NCI-H748 treated with DMSO at 0.1 percent for 48 hours (cell line): Measurements from ENCODE around the gene OSBP2.
A peak's percentile ranks its signal among the peaks of the same experiment; 100 is the strongest.
"Not testable (repeated sequence)": the region's sequence is repeated elsewhere in the genome, so short reads cannot be mapped to it uniquely, and the experiment has no call there.

Experiments
- DNase-seq: peaks from one replicate; lab custom pipeline; 2025; lab: John Stamatoyannopoulos, UW

Gene OSBP2

DNA sequence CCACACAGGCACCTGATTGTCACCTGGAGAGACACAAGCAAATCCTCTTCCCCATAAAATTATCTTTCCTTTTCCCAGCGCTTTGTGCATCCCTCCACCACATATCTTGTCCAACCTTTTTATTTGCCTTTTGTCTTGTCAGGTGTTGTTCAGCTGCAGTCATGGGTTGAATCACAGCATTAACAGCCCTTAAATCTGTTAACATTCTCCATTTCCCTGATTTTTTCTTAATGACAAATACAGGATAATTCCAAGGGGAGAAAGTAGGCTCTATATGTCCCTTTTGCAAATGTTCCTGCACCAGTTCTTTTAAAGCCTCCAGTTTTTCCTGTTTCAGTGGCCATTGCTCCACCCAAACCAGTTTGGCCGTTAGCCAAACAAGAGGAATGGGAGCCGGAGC is 18.1 kb upstream of the OSBP2 start:
- not testable (repeated sequence) for DNase-seq

DNA sequence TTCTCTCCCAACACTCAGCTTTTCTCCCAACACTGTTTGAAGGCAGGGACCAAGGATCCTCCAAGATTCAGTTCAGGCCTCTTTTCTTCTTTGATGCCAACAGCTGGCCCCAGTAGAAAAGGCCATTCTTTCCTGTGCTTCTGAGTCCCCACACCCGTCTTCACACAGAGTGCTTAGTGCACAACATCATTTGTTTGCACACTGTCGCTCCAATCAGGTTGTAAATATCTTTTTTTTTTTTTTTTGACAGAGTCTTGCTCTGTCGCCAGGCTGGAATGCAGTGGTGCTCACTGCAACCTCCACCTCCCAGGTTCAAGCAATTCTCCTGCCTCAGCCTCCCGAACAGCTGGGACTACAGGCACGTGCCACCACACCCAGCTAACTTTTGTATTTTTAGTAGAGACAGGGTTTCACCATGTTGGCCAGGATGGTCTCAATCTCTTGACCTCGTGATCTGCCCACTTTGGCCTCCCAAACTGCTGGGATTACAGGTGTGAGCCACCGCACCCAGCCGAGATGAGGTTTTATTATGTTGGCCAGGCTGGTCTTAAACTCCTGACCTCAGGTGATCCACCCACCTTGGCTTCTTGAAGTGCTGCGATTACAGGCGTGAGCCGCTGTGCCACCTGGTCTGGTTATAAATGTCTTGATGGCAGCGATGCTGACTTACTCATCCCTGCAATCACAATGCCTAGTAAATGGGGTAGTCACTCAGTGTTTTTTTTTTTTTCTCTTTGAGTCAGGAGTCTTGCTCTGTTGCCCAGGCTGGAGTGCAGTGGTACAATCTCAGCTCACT is 14.6 kb upstream of the OSBP2 start:
- not testable (repeated sequence) for DNase-seq

DNA sequence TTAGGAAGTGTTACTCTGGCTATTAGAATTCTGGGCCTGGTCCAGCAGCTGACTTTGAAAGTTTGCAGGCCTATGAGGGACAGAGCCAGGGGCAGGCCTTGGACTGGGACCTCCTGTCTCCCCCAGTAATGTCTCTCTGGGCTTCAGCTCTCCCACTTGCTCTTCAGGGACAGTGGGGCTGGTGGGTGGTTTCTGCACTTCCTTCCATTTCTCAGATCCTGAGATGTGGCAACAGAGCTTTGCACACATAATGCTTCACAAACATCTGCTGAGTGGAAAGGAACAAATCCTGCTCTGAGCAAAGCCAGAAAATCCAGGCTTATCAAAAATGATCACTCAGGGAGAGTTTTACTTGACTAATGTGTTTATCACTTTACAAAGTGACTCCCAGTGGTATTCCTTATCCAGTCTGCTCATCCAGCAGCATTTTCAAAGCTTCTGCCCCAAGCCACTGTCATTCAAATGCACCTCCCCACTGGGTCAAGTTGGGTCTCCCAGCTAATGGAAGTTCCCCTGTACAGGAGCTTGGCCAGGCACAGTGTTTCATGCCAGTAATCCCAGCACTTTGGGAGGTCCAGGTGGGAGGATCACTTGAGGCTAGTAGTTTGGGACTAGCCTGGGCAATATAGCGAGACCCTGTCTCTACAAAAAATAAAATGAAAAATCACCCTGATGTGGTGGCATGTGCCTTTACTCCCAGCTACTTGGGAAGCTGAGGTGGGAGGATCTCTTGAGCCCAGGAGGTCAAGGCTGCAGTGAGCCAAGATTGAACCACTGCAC is 13.5 kb upstream of the OSBP2 start:
- DNase-seq, result no peak

DNA sequence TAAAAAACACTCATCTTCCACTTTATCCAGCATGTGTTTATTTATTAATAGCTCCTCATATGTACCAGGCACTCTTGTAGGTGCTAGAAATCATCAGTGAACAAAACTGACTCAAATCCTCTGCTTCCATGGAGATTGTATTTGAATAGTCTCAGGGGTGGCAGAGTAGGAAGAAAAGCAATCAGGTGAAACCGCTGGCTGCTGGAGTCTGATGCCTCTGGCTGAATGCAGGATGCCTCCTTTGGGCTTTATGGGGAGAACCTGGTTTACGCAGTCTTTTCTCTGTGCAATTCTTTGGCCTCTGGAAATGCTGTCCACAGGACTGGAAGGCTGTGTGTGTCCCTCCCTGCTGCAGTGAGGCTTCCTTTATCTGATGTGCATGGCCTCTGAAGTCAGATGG is 12.8 kb upstream of the OSBP2 start:
- no peak for DNase-seq

DNA sequence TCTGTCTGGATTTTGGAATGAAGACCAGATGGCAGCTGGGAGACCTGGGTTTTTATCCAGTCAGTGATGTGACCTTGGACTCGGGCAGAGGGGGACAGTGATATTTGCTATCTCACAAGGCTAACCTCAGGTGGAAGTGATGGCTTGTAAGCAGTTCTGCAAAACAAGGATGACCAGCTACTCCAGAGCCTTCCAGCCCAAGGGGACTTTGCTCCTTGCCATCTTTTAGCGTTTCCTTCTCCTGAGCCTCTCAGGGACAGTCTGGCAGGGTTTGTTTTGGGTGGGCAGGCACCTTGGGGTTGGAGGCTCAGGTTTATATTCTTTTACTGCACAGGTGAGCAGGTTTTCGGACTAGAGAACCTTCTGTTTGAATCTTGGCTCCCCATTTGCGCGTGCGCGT is 9.5 kb upstream of the OSBP2 start:
- no peak for DNase-seq

DNA sequence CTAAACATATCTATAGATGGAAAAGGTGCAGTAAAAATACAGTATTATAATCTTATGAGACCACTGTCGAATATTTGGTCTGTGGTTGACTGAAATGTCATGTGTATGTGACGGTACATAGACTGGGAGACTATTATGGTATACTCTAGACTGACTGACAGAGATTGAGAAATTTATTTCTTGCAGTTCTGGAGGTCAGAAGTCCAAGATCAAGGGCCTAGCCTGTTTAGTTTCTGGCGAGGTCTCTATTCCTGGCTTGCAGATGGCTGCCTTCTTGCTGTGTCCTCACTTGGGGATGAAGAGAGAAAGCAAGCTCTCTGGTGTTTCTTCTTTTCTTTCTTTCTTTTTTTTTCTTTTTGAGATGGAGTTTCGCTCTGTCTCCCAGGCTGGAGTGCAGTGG is 7.3 kb upstream of the OSBP2 start:
- DNase-seq, result no peak

DNA sequence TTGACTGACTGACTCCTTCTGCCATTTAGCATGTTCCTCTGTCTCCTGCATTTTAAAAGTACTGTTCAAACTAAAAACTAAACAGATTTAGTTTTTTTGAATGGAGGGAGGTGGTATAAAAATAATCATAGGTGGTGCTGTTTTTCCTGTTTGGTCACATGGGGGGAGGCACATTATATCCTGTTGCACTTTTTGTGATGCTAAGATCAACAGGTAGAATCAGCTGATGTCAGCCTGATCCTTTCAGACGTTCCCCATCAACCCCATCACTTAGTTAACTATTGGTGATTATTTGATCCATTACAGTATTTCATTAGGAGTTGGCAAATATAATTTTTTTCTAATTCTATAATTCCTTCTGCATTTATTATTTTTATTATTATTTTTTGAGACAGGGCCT is 5.1 kb upstream of the OSBP2 start:
- no peak for DNase-seq

DNA sequence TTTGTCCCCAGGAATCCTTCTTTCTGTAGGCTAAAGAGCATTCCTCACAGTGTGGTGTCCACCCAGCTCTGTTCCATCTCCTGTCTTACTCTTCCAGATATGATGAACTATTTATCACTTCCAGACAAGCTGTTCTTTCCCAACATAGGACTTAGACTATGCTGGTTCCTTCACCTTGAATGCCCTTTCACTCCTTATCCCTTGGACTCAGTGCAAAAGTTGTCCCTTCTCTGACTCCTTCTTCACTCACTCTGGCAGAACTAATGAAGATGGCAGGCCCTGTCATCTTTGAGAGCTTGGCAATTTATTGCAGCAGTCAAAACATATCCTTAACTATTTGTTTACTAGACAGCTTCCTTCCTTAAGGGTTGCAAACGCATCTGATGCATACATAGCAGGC is 3.5 kb upstream of the OSBP2 start:
- no peak for DNase-seq

DNA sequence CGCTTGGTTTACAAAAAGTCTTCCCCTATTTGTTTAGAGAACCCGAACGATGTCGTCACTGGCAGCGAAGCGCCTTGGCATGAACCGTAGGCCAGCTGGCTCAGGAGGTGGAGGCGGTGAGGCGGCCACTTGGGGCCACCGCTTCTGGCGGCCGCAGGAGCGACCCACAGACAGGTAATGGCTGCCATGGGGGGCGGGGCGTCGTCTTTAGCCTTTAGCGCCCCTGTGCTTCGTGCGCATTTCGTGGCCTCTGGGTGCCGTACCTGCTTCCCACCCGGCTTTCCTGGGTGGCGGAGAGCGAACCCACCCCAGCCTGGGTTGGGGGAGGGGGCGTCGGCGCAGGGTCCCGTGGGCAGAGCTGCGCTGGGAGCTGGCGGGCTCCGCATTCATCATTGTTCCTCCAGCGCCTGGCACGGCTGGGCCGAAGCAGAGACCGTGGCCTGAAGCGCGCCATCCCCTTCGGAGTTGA is 469 bp upstream of the OSBP2 start:
- DNase-seq, result peak; percentile 2

DNA sequence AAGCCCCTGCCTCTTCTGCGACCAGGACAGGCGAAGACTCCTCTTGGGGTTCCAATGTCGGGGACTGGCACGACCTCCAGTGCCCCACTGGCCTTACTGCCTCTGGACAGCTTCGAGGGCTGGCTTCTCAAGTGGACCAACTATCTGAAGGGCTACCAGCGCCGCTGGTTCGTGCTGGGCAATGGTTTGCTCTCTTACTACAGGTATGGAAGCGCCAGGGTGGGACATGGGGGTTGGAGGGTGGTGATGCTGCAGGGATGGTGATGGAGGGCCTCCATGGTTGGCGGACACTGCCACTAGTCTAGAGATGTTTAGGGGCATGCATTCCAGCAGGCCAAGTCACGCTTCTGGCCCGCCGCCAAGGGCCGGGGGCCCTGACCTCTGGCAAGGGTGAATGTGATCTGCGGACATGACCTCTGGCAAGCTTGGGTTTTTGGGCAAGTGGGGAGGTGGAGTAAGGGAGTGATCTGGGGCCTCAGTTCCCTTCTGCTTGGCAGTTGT is 727 bp downstream of the OSBP2 start:
- DNase-seq, result no peak

DNA sequence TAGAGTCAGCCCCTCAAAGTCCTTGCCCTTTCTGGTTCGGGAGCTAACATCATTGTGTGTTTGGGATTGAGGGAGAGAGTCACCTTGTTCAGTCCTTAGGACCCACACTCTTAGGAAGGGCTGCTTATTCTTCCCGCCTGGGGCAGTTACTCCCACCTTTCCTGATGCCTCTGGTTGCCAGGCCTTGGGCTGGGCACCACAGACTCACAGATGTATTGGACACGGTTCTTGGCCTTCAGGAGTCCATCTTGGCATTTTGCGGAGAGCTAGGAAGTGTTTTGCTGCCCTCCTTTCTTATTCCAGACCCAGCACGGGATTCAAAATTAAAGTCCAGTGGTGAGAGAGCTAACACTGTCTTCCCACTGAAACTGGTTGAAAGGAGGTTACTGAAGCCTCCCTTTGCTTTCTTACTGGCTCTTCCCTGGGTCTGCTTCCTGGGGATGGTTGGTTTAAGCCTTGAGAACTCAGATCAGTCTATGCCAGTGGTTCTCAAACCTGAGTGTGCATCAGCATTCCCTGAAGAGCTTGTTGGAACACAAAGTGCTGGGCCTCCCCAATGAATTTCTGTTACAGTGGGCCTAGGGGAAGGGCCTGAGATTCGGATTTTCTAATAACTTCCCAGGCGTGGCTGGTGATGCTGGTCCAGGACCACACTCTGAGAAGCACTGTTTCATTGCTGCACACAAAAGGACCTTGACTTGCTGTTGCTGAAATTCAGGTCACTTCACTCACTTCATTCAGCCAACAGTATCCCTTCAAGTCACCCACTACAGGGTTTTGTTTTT is 1.4 kb downstream of the OSBP2 start:
- DNase-seq, result no peak

DNA sequence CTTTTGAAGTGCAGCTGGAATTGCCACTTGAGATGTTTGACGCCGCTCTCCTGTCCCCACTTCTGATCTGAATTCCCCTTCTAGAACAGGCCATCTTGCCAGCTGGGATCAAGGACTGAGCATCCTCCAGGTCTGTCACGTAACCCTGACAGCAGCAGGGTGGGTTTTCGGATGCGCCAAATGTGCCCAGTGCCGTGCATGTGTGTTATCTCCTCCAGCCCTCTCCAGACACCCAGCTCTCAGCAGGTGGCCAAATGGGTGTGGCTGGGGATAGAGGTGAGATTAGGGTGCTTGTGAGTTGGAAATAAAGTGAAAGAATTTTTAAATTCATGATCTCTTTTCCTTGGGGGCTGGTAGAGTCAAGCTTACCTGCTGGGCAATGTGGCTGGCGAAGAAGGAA is 3.3 kb downstream of the OSBP2 start:
- no peak for DNase-seq

DNA sequence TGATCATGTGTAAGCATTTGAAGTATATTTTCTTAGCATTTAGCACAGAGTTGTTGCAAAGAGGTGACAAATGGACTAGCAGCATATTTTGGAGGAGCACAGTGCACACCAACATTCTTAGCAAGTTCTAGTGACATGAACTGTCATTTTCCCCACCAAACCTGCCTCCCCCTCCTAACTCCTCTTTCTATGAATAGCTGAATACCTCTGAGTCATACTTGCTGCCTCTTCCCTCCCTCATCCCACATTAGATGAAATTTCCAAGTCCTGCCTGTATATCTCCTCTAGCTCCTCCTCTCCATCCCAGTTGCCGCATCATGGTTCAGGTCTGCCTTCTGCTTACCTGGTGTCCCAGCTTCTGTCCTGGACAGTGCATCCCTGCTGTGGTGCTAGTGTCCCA is 7.2 kb downstream of the OSBP2 start:
- no peak for DNase-seq

DNA sequence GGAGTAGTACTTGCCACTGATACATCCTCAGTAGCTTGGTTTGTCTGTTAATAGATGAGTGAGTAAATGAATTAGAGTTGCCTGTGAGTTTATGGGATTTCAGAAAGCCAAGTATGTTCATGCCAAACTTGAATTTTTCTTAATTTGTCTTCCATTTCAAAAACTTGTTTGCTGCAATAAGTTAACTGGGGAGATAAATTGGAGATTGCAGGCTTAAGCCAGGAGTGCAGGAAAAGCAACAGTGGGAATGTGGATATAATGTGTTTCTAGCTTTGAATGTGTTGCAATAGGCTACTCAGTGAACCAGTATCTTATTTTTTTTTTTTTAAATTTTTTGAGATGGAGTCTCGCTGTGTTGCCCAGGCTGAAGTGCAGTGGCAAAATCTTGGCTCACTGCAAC is 8.2 kb downstream of the OSBP2 start:
- no peak for DNase-seq

DNA sequence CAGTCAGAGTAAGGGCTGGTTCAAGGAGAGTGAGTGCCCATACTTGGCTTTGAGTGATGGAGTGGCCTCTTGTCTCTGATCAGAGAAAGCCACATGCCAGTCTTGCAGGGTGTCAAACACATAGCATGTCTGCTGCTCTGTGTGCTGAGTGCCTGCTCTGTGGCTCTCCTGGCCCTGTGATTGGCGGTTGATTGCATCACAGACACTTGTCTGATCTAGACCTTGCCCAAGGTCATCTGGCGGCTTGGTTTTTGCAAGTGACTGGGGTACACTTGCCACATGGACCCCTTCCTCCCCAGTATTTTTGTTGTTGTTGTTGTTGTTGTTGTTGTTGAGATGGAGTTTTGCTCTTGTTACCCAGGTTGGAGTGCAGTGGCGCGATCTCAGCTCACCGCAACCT is 10.3 kb downstream of the OSBP2 start:
- no peak for DNase-seq

DNA sequence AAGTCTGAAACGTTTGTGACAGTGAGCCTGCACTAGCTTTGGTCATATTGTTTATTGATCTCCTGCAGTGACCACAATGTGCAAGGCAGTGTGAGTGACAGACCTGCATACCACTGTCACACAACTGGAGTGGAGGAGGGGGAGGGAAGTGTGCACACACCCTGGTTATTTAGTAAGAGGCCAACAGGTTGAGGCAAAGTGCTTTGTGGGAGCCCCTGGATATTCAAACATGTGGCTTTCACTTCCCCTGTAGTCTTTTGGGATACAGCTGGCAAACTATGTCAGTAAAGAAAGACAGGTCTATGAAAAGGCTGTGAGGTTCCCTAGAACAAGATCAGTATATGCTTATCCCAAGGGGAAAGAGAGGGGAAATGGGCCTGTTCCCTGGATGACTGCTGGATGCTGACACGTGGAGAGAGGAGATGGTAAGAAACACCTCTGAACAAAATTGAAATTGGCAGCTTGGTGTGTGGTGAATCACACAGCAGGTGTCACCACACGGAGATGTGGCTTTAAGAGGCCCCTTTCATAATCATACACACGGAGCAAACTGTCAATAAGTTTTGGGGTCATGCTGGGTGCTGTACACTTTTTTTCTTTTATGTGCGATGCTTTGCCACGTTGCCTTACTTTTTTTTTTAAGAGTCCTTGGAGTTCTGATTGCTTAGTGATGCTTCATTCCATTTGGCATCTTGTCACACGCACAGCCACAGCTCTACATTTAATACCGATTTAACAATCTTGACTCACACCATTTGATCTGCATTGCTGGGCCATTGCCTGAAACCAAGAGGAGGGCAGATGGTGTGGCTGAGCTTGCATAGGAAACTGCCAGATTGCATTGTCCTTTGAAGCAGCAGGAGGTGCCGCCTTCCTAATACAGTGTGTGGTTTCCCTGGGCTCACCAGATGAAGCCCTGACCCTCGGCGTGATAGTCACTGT is 11.3 kb downstream of the OSBP2 start:
- no peak for DNase-seq

DNA sequence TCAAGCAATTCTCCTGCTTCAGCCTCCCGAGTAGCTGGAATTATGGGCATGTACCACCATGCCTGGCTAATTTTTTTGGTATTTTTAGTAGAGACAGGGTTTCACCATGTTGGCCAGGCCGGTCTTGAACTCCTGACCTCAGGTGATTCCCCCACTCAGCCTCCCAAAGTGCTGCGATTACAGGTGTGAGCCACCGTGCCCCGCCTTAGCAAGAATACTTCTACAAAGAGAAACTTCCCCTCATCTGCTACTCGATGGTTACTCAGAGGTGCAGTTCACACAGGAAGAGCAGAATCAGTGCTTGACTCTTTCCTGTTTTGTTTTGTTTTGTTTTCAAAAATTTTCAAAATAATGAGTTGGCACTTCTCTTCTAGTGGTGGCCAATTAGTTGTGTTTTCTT is 15.3 kb downstream of the OSBP2 start:
- DNase-seq, result not testable (repeated sequence)

DNA sequence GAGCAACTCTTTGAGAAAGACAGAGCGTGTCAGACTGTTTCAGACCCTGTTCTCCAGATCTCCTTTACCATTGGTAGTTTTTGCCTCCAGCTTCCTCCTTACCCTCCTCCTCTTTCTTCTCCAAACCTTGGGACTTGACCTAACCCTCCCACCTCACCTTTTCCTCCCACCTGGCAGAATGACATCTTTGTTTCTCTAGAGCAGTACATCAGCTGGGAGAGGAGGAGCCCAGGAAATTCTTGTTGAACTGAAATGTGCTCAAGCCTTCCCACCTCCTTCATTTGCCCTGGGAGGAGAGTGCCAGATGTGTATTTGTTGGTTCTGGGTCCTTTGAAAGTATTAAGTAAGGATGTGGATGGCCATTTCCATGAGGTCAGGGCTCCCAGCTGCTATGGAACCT is 17.4 kb downstream of the OSBP2 start:
- DNase-seq, result no peak

DNA sequence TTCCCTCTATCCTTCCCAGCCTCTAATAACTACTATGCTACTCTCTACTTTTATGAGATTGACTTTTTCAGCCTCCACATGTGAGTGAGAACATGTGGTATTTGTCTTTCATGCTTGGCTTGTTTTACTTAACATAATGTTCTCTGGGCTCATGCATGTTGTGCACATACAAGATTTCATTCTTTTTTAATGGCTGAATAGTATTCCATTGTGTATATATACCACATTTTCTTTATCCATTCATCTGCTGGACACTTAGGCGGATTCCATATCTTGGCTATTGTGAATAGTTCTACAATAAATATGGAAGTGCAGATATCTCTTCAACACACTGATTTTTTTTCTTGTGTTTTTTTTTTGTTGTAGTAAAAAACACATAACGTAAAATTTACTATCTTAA is 19.4 kb downstream of the OSBP2 start:
- no peak for DNase-seq

DNA sequence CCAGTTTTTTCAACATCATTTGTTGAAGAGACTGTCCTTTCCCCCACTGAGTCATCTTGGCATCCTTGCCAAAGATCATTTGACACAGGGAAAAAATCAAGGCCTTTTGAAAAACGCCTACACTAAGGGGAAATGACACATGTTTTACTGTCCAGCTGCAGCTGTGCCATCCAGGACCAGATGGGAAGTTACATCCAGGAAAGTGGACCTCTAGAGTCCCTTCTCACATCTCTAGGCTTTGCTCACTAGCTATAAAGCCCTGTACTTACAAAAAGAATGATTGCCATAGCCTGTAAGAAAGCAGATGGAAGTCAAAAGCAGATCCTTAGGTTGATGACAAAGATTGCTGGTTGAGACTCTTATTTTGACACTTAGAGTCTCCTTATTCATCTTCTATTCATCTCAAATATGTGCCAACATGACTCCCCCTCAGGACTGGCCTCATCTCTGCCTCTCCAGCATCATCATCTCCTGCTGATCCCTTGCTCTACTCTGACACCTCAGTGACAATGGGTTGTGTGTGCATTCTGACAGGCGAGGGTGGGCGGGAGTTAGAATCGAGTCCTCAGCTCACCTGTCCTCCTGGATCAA is 22.8 kb downstream of the OSBP2 start:
- no peak for DNase-seq

DNA sequence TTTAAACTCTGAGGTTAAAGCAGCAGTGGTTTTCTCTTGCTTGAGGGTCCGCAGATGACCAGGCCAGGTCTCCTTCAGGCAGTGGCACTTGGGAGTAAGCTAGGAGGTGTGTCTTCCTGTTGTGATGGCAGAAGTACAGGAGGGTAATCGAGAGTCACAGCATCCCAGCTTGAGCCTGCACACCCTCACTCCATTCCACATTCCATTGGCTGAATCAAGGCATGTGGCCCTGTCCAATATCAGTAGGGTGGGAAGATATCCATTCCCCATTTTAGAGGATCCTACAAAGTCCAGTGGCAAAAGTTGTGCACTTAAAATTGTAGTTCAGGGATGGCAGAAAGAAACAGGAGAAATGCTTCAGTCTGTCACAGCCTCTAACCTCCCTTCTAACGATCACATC is 23.3 kb downstream of the OSBP2 start:
- no peak for DNase-seq
